Breast epithelium (tissue), 3 donors: ENCODE data around the gene SETBP1.

Source experiments
- POLR2A ChIP-seq: fragments of 450-650 bp; IDR thresholded peaks from one replicate; pipeline ENCODE4 v1.6.1; 2016; ENCODE audit warnings: antibody characterized with exemption, mild to moderate bottlenecking, moderate library complexity
- TF ChIP-seq, protein P1 (sequence below), 3 donors: fragments of 450-650 bp; IDR thresholded peaks; one replicate each; pipeline ENCODE4 v1.5.1; 2016 to 2017; ENCODE audit warnings: antibody characterized with exemption in 3 of 3, mild to moderate bottlenecking in 3 of 3, moderate library complexity in 3 of 3

DNA sequence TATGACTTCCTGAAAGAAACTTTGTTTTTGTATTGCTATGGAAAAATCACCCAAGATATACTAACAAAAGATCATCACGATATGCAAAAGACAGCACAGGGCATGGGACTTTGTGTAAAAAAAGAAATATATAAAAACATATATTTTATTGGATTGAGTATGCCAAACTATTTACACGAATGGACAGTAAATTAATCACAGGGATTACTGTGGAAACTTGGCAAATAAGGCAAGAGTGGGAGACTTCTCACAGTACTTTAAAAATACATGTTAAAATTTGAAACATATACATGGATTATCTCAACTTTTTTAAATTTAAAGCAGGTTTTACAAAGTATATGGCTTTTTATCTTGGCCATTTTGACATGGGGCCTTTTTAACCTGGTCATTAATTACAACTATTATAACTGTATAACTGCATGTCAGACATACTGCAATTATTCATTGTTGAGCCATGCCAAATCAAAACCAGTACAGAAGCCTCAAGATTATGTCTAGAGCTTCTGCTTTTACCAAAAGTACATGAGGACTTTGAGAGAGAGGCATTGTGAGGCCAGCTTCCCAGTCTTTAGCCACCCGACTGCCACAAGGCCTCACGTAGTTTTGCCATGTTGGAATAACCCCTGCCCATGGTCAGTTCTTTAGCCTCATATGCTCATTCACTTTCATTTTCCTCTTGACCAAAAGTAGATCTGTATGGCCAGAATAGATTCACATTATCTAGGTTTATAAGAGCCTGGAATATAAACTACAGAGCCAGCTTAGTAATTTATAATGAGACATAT is 419.8 kb downstream of the SETBP1 start:
- no peak for TF ChIP-seq POLR2A
- TF ChIP-seq, protein P1, sequence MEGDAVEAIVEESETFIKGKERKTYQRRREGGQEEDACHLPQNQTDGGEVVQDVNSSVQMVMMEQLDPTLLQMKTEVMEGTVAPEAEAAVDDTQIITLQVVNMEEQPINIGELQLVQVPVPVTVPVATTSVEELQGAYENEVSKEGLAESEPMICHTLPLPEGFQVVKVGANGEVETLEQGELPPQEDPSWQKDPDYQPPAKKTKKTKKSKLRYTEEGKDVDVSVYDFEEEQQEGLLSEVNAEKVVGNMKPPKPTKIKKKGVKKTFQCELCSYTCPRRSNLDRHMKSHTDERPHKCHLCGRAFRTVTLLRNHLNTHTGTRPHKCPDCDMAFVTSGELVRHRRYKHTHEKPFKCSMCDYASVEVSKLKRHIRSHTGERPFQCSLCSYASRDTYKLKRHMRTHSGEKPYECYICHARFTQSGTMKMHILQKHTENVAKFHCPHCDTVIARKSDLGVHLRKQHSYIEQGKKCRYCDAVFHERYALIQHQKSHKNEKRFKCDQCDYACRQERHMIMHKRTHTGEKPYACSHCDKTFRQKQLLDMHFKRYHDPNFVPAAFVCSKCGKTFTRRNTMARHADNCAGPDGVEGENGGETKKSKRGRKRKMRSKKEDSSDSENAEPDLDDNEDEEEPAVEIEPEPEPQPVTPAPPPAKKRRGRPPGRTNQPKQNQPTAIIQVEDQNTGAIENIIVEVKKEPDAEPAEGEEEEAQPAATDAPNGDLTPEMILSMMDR (IDR thresholded peaks at IDR 0.05) = no peak
